GM18867 (cell line): ENCODE measurements around the gene TMEM220.
"Not testable (repeated sequence)": the region's sequence is repeated elsewhere in the genome, so short reads cannot be mapped to it uniquely, and the experiment has no call there.

Experiments
- ATAC-seq: cut with Tn5 transposase; IDR thresholded peaks from one replicate; pipeline ENCODE4 v1.9.1; 2021; ENCODE audit warnings: mild to moderate bottlenecking, moderate library complexity; ENCODE audit not compliant: unreplicated experiment

The TMEM220 gene

DNA sequence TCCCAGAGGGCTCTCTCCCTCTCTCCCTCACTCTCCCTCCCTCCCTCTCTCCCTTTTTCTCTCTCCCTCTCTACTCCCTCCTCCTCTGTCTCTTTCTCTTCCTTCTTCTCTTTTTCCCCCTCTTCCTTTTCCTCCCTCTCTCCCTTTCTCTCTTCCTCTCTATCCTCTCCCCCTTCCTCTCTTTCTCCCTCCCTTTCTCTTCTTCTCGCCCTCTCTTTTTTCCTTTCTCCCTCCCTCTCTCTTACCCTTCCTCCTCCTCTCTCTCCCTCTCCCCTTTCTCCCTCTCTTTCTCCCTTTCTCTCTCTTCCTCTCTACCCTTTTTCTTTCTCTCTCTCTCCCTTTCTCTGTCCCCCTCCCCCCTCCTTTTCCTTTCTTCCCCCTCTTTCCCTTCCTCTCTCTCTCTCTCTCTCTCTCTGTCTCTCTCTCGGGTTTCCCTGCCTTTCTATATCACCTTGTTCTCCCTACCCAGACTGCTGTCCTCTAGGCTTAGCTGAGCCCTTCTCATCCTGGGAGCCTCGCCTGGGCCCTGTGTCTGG lies 25.8 kb upstream of the TMEM220 start:
- no peak for ATAC-seq

DNA sequence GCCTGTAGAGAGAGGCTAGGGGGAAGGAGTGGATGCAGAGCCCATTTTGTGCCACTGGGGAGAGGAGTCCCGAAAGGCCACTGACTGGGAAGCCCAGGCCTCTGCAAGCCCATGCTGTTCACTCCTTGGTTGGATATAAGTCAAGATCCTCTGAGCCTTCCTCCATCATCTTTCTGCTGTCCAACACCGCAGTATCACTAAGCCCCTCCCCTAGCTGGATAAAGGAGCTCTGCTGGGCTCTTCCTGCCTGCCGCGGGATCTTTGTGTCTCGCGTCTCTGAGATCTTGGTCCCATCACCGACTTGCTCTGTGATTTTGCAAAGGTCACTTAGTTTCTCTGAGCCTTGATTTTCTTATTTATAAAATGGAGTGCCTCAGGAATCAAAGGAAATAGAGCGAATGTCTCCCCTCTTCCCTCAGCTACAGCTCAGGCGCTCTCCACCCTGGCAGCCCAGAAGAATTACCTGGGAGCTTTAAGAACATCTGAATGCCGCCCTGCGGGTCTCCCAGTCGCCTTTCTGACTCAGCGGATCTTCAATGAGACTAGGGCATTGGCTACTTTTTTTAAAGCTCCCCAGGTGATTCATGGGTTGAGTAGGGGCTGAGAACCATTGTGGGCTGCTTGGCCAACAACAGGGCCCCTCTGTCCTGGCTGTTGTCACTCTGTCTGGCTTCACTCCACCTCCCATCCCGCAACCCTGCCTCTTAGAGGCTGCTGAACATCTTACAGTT lies 25.2 kb upstream of the TMEM220 start:
- ATAC-seq, result no peak

DNA sequence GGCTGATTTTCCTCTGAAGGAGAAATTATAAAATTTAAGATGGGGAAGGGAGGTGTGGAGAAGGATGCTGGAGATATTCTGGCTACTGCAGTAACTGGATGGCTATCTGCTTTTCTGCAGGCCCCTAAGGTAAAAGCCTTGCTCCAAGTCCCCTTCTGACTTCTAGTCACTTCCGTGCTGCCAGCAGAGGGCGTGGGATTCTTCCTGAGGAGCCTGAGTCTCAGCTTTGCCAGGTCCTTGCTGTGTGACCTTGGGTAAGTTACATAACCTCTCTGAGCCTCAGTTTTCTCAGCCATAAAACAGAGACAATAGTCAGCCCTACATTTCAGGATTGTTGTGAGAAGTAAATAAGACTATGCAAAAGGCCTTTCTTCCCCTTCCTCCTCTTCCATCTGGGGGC lies 24.3 kb upstream of the TMEM220 start:
- ATAC-seq, result no peak

DNA sequence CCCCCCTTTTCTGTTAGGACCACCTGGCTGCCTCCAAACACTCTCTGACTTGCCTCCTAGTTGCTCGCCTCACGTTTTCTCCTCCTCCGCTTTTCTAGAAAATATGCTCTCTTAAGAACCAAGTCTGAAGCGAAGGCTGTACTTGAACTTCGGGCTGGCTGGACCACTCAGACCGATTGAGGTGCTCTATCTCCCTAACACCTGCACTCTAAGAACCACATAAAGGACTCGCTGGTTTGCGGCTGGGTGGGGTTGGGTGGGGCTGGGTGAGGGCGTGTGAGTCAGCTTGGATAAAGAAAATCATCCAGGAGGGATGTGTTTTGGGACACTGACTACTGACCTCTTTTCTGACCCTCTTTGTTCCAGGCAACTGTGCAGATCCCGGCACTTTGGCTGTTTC lies 22.9 kb upstream of the TMEM220 start:
- no peak for ATAC-seq

DNA sequence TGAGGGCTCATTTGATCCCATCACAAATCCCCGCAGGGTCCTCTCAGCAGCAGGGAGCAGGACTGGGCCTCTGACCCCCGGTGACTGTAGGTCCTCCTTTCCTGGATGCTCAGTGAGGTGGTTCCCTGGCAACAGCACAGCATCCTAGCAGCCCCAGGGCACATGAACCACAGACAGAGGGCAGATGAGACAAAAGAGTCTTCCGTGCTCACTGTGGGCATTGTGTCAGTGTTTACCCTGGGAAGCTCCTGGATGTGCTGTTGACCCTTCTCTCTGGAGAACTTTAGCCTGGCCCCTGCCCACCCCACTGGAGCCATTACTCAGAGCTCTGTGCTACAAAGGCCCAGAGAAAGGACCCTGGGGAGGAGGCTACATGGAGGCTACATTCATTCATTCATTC lies 21.7 kb upstream of the TMEM220 start:
- ATAC-seq, result no peak

DNA sequence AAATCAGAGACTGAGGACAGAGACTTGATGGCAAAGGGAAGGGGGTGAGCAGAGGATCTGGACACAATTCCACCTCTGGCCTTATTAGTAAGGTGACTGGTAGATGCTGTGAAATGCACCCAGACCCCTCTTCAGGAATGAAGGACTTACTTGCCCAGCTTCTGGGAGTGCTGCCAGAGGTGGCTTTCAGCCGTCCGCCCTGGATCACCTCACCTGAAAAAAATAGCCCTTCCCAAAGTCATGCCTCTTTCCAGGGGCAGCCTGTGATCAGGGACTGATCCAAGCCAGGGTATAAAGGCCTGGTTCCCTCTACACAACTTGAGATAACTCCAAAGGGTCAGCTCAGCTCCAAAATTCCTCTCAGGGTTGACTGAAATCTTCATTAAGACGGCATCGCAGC lies 20.4 kb upstream of the TMEM220 start:
- ATAC-seq, result no peak

DNA sequence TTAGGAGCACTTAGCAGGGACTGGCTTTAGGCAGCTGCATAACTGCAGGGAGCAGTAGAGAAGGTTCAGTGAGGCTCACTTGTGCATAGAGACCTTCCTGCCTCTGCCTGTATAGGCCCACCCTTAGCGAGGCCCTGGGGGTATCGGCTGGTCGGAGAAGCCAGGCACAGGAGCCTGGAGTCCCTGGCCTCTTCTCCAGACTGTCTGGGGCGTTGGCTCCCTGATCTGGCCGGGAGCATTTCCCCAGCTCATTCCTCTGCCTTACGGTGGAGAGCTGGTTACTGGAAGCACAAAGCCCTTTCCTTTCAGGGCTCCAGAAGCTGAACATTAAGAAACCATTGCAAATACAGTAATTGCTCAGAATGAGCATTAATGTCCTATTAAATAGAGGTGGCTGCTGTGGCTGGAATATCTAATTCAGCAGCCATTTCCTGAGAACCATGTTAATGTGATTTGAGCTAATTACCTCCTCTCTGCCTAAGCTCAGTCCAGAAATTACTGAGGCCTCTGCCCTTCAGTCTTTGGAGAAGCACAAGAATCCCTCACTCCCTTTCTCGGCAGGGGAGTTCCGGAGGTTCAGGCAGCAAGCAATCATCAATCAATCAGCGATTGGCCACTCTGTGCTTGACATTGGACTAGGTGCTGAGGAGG lies 18.8 kb upstream of the TMEM220 start:
- no peak for ATAC-seq

DNA sequence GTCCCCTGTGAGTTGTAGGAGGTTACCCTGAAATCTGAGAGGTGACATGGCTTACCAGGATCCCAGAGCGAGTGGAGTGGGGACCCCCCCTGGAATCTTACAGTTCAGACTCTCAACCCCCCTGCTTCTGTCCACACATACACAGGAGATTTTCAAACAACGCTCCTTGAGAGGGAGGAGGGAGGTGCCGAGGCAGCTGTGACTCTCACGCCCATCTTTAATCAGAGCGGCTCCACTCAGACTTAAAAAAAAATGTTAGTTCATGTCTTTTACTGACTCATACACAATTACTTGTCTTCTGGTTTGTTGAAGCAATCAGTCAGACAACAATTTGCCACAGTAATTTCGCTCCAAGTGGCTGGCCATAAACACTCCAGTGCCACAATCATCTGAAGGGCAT lies 15.4 kb upstream of the TMEM220 start:
- no peak for ATAC-seq

DNA sequence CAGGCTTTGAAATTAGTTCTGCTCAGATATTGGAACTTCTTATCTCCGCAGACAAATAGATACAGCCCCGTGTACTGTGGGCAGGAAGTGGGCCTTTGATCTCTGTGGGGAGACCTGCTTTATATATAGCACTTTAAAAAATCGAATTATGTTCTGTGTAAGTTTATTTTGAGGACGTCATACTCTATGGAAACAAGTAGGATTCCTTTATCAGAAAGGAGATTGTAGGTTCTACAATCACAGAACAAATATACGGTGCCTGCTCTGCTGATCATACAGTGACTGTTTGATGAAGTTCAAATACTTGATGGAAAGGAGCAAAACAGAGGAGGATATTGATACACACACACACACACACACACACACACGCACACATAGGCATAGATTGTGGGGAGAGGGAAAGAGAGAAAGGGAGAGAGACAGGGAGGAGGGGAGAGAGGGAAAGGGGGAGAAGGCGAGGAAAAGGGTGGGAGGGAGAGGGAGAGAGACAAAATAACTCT lies 14.7 kb upstream of the TMEM220 start:
- ATAC-seq, result no peak

DNA sequence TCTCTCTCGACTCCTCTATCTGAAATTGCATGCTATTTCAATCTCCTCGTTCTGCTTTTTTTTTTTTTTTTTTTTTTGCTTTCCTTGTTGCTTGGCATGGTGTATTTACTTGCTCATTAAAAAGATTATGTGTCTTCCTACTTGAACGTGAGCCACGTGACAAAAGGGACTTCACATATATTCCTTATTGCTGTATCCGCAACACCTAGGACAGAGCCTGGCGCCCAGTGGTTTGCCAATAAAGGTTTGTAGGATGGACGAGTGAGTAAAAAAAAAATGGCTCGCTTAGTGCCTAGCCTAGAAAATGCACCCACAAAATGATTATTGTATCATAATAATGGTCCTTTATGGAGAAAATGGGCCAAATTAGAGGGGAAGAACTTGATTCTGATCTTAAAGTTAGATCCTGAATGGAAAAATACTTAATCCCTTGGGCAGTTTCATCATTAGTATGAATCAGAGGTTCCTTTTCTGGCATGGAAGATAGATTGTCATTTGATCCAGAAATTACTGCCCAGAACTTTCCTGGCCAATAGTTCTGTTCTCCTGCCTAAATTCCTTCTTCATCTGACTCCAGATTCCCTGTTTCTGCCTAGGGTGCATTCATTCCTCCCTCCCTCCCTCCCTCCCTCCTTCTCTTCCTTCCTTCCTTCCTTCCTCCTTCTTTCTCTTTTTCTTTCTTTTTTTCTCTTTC lies 13.6 kb upstream of the TMEM220 start:
- no peak for ATAC-seq

DNA sequence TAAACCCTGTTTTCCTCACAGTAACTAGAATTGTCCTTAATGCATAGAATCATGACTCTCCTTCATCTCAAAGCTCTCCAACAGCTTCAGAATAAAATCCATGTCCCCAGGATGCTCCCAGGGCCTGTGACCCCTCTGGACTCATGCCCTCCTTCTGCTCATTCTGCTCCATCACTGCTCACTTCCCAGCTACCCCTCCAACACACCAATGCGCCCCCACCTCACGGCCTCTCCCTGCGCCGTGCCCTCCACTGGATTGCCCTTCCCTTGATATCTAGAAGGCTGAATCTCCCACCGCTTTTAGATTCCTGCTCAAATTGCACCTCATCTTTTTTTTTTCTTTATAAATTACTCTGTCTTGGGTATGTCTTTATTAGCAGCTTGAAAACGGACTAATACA lies 12.6 kb upstream of the TMEM220 start:
- ATAC-seq, result no peak

DNA sequence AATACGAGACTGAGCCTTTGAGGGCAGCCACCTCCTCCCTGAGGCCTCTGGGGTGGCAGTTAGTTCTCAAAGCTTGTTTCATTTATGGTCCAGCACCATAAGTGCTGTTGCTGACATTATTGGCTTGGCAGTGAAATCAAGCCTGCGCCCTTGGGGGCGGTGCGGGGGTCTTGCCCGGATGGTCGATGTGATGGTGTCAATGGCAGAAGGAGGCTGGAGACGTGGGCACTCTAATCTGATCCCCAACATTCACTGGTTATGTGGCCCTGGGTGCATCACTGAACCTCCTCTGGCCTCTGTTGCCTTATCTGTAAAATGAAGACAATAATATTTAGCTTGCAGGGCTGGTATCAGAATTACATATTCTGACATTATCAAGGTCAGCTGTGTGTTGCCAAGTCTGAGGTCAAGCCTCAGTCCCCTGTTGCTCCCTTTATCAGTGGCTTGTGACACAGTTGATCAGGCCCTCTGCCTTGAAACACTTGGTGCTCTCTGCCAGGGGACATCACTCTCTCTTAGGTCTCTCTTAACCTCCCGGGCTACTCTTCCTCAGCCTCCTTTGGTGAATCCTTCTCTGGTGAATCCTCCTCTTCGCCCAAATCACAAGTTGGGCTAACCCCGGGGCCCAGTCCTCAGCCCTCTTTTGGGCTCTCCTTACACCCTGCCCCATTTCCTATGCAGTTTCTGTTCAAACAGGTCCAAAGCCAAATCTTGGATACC lies 11.8 kb upstream of the TMEM220 start:
- no peak for ATAC-seq

DNA sequence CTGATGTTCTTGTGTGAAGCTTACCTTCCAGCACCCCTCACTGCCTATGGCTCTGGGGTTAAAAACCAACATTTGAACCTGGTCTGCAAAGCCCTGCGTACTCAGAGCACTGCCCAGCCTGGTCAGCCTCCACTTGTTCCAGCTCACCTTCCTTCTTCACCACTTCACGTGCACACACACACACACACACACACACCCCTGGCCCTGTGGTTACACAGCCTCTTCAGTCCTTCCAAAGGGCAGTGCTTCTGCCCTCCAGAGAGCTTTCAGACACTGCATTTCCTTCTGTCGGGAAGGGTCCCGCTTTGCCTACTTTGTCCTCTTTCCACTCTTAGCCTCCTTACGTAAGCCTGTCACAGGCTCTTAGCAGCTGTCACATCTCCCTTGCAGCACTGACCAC lies 9.6 kb upstream of the TMEM220 start:
- ATAC-seq, result no peak

DNA sequence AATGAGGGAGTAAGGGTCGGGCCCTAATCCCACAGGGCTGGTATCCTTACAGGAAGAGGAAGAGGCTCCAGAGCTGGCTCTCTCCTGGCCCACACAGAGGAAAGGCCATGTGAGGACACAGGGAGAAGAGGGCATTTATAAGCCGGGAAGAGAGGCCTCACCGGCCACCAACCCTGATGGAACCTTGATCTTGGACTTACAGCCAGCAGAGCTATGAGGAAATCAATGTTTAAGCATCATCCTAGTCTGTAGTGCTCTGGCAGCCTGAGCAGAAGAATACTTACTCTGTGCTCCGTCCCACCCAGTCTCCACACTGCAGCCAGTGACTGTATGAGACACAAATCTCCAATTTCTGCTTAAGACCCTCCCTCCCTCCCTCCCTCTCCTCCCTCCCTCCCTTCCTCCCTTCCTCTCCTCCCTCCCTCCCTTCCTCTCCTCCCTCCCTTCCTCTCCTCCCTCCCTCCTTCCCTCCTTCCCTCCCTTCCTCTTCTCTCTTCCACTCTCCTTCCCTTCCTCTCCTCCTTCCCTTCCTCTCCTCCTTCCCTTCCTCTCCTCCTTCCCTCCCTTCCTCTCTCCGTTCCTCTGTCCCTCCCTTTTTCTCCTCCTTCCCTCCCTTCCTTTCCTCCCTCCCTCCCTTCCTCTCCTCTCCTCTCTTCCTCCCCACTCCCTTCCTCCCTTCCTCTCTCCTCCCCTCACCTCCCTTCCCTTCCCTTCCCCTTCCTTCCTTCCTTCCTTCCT lies 8.9 kb upstream of the TMEM220 start:
- no peak for ATAC-seq

DNA sequence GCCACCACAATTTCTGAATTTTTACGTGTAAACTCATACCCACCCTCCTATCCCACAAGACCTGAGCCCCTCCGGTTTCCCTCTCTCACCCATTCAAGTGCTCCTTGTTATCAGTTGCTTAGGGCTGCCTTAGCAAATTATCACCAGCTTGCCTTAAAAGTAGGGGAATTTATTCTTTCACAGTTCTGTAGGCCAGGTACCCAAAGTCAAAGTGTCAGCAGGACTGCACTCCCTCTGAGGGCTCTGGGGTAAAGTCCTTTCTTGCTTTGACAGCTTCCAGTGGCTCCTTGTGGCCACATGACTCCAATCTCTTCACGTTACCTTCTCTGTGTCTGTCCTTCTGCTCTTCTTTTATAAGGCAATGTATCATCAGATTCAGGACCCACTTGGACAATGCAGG lies 7.9 kb upstream of the TMEM220 start:
- ATAC-seq, result no peak

DNA sequence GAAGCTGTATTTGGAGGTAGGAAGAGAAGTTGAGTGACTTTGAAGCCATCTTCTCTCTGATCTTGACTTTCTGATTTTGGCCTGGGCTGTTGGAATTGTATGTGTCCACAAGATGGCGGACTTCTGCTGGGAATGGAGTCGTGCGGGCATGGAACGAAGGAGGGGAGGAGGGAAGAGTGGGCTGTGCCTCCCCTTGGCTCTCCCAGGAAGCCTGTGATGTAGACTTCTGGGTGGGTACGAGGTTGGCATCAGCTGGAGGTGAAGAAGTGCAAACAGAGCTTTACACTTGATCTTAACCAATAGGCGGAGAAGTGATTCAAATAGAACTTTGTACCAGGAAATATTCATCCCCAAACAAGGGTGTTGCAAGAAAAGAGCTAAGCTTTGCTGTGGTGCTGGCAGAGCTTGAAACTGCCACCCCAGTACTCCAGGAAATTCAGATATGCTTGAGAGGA lies 7.4 kb upstream of the TMEM220 start:
- ATAC-seq, result no peak

DNA sequence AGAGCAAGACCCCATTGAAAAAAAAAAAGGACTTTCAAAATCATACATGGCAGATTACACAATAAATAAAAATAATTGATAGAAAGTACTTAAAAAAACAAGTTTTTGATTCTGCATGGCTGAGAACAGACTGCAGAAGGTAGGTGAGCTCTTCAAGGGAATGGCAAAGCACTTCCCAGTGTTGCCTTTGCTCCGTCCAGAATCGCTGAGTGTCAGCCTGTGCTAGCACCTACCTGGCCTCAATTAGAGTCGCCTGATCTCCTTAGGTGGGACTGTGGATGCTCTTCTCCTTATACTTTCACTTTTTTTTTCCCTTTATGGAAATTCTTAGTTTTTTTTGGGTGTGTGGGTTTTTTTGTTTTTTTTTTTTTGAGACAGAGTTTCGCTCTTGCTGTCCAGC lies 6.0 kb upstream of the TMEM220 start:
- no peak for ATAC-seq

DNA sequence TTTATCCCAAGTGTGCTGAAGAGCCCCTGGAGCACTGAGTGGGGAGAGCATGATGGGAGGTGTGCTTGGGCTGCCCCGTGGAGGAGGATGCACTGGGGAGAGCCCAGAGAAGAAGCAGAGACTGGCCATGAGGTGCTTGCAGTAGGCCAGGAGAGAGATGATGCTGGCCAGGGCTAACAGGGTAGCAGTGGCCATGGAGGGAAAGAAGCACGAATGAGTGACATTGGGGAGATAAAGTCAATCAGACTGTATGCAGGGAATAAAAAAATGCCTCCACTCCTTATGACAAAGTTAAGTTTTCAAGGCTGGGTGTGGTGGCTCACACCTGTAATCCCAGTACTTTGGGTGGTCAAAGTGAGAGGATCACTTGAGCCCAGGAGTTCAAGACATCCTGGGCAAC lies 5.4 kb upstream of the TMEM220 start:
- ATAC-seq, result no peak

DNA sequence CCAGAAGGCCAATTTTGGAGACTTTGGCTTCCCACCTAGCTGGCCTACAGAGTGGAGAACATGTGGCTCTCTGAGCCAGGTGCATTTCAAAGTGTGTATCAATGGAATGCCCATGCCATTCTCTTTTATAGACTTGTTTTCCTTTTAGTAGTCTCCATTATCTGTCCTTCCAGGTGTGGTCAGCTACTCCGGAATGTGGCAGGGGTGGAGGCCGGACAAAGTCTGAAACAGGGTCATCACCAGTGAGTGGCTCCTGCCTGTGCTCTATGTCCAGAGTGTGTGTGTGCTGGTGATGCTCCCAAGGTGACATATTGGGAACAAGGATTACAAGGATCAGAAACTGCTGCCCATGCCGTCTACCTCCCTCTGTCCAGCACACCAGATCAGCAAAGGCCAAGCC lies 3.8 kb upstream of the TMEM220 start:
- no peak for ATAC-seq

DNA sequence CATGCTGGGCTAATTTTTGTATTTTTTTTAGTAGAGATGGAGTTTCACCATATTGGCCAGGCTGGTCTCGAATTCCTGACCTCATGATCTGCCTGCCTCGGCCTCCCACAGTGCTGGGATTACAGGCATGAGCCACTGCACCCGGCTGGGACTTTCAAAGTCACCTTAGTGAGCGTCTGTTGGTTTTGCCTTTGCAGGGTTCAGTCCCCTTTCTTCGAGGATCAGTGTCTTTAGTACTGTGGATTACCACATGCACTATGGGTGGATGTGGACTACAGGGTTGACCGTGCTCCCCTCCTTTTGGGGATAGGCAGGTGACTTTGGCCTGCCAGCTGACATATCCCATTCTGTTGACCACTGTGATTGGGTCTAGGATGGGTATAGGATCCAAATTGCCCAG lies 2.3 kb upstream of the TMEM220 start:
- not testable (repeated sequence) for ATAC-seq
